GM19468 (cell line): ENCODE measurements around the gene GSC2.

Experiments
- ATAC-seq: cut with Tn5 transposase; IDR thresholded peaks from one replicate; pipeline ENCODE4 v1.9.1; 2021; ENCODE audit warnings: mild to moderate bottlenecking, moderate library complexity, moderate number of reproducible peaks; ENCODE audit not compliant: unreplicated experiment; ENCODE audit errors: extremely low read depth

The GSC2 gene

GRCh38 chr22:19178657-19179496, 28.8 kb upstream of the GSC2 start, which contains the start of gene SLC25A1:
Gene SLC25A1 (minus strand): TSS chr22:19178736. CDS start chr22:19178673, 63 bp downstream.
- no peak for ATAC-seq

GRCh38 chr22:19178065-19178656, 28.1 kb upstream of the GSC2 start:
- no peak for ATAC-seq

DNA sequence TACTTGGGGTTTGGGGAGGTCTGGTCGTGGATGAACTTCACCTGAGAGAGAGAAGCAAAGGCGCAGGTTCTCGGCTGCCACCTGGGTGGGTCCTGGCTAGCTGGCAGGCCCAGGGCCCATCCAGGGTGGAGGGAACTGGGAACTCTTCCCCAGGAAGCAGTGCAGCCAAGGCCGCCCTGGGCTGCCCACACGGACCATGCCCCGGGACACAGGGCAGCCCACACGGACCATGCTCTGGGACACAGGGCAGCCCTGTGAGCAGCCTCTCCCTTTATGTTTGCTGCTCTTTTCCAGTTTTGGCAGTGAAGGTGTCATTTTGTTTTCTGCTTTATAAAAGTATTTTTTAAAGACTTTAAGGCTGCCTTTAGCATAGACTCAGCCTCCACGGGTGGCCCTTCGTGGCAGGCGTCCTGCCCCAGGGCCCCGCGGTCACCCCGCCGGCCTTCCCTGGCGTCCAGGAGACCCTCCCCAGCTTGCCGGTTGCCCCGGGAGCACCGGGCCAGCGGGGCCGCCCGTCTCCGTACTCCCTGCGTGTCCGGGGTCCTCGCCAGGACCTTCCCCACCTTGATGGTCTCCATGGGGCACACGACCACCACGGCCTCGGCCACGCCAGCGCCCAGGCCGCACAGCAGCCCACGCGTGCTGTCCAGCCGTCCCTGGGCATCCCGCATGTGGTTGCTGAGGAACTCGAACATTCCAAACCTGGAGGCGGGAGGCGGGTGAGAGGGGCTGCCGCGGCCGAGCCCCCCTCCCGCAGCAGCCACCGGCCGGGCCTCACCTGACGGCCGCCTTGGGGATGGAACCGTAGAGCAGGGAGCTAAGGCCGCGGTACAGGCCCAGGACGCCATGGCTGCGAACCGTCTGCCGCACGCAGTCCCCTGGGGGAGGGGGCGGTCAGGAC, 27.3 kb upstream of the GSC2 start:
- no peak for ATAC-seq

- ATAC-seq = no peak
These were observed 26.6 kb upstream of the GSC2 start for GRCh38 chr22:19176732-19177131.

DNA sequence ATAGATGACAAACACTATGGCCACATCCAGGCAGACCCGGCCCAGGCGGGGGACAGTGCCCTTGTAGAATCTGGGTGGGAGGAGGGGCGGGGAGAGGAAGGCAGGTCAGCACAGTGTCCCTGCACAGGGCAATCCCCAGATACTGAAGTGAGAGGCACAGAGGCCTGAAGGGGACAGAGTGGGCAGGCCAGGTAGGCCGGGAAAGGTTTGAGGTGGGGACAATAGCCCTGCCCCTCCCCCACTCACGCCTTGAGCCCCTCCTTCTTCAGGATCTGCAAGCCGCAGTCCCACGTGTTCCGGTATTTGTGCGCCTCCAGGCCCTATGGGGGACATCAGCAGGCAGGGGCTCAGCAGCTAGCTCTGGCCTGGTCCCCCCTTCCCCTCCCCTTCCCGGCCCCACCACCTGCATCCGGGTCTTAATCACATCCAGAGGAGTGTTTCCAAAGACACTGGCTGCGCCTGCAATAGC, 26.1 kb upstream of the GSC2 start:
- ATAC-seq = no peak

DNA sequence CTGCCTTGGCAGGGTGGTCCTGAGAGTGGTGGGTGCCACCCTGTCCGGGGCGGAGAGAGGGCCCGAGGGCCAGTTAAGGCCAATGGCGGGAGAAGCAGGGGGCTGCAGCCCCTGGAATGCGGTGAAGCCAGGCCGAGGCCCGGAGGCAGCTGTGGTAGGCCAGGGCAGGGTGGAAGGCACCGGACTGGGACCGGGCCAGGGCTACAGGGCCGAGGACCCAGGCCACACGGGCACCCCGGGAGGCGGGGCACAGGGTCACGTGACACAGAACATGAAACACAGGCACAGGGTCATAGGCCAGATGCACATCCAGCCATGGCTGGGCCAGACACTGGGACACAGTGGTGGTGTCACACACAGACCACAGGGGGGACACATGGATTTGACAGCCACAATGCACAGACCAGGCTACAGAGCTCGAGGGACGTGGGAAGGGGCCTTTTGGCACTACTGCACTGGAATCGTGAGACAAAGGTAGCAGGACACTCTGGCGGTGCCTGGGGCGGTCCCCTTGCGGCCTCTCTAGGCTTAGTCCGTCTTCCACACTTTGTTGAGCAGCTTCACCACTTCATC, 25.6 kb upstream of the GSC2 start:
- ATAC-seq = no peak

GRCh38 chr22:19175026-19175601, 25.0 kb upstream of the GSC2 start:
- no peak for ATAC-seq

DNA sequence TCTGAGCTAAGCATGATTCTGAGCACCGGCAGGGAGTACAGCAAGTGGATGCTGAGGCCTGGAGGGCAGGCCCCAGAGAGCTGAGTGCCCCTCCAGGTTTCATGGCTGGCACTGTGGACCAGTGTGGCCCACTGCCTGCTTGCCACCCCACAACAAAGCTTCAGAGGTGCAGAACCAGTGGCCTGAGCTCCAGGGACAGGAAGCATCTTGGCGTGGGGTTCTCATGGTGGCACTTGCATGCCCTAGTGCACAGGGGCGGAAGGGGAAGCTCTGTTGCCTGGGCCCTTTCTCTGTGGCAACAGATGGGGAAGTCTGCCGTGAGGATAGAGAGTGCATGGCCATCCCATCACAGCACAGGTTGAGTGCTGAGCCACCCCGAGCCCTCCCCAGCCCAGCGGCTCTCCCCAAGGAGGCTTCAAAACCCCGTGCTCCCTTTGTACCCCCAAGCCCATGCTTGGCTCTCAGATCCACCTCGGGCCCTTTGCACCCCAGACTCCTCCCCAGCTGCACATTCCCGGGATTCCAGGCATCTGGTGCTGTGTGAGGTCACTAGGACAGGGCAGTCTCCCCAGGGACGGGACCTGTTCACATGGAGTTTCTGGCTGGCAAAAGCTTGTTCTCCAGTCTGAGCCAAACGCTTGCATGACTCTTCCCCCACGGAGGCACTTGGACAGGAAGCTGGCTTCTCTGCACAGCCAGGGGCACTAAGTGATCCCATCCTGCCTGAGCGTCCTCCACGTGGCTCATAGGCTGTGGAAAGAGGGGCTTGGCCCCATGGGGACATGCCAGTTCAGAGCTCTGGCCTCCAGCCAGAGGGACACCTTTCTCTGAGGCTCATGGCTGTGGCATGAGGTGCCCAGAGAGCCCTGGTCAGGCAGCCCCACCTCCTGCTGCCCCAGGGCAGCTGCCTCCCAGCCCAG, 24.3 kb upstream of the GSC2 start:
- ATAC-seq = no peak

DNA sequence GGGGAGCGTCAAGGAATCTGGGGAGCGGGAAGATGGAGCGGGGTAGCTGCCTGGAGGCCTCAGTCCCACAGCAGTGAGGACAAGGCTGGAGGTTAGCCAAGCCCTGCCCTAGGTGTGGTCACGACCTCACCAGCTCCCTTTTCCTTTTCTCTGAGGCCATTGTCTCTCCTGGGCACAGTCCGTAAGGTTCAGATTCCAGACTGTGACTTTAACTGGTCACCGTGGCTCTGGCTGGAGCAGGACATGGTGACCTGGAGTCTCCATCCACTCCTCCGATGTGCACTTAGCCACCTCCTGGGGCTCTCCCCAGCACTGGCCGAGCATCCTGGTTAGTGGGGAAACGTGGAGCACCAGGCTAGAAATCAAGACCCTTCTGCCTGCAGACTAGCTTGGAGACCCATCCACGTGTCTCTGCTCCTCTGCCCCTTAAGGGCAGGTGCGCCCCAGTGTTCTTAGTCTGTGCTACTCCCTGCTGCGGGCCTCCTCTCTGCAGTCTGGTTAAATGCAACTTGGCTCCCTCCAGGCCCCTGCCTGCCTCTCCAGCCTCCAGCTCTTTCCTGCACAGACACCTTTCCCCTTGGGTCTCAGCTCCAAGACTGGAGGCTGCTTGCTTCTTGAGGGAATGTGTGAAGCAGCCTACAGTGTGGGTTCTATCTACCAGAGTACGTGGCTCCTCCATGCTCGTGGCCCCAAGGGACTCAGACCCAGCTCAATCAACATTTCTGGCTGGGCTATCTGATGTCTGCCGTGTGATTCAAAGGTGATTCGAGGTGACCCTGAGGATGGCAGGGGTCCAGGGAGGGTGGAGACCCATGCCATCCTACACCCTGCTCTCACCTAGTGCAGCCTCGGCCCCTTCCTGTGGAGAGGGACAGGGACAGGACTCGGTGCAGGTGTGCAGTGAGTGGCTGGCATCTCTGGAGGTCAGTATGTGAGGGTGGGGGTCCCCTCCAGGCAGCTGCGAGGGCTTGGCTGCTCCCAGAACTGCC, 23.2 kb upstream of the GSC2 start:
- no peak for ATAC-seq

- ATAC-seq = no peak
These were observed 22.3 kb upstream of the GSC2 start for GRCh38 chr22:19172213-19173046.

DNA sequence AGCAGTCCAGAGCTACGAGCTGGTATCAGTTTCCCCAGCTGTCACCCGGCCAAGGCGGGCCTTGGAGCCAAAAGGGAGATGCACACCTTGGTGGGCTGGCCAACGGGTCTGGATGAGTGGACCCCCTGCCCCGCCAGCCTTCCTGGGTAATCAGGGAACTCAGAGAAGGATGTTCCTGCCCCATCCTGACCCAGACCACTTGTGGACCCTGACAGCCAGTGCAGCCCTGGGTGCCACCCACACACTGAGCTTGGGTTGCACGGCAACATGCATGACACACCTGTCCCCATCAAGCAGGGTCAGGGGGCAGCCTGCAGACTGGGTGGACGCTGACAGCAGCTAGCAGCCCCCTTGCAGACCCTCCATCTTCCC, 19.8 kb upstream of the GSC2 start:
- no peak for ATAC-seq

DNA sequence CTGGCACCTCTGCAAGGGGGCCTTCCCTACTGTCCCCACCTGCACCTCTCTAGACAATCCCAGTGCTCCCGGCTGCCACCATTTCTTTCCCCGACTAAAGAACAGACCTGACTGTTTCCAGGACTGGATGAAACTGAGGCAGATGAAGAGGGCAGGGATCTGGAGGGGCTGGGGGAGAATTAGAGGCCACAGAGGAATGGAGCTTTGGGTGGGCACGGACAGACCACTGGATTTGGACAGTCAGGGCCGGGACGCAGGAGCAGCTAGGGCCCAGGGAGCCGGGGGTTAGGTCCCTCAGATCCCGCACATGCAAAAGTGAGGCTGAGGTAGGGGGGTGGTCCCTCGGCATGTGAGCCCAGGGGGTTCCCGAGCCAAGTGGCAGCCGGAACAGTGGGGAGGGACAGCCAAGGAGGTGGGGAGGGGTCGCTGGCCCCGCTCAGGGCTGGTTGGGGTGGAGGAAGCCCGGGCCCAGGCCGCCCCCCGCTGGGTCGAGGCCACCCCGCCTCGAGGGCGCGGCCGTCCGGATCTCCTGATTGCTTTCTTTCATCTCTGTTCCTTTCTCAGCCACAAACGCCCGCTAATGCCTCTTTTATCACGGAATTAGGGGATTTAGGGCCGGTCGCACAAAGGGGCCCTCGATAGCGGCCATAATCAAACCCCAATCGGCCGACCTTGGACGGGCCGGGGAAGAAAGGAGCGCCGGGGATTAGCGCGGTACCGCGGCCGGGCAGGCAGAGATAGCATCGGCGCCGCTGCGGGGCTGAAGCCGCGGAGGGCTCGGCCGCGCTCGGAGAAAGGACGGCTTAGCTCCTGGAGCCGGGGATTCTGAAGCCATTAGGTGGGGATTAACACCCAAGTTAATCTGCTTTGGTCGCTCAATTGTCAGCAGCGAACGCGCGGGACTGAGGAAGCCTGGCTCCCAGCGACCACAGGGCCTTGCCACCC, 19.2 kb upstream of the GSC2 start:
- no peak for ATAC-seq

DNA sequence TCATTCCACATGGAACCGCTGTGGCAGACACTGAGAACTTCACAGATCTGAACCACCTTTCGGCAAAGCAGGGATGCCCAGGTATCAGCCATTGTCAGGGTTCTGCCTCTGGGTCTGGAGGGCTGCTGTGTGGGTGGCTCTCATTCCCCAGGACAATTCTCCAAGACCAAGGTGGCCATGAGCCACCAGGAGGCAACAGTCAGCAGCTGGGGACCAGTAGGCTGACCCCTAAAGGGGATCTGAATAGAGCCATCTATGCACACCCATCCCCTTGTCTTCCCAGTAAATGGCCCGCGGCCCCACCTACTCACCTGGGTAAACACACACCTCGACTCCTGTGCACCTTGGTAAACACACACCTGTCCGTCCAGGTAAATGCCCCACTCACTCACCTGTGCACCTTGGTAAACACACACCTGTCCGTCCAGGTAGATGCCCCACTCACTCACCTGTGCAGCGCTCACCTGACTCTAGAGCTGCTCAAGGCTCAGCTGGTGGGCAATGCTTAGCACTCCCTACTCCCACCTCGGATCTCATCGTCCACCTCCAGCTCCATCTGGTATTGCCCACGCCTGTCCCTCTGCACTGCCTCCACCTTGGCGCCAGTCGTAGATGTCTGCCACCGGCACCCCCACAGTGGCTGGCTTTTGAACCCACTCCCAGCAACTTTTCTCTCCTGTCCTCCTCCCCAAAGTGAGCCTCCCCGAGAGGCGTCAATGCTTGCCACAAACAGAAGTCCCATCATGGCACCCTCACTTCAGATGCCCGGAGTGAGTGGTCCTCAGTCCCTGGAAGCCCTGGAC, 18.2 kb upstream of the GSC2 start:
- ATAC-seq = no peak

DNA sequence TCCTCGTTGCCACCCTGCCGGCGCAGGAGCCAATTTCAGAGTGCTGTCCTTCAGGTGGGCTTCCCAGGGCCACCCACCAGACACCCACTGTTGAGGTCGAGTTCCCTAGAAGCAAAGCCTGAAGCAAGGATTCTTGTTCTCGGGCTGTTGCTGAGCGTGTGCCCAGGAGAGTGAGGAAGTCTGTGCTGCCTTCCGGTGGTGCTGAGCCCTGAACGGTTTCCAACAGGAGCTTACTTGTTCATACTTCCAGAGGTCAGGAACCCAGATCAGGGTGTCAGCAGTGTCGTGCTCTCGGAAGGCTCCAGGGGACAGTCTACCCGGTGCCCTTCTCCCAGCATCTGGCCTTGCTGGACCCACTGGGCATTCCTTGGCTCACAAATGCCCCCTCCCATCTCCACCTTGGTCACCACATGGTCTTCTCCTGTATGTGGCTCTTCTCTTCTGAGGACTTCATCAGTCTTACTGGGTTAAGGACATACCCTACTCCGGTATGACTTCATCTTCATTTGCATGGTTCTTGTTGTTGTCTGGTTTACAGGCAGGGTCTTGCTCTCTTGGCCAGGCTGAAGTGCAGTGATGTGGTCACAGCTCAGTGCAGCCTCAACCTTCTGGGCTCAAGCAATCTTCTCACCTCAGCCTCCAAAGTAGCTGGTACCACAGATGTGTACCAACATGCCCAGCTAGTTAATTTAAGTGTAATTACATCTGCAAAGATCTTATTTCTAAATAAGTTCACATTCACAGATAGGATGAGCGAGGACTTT, 17.2 kb upstream of the GSC2 start:
- no peak for ATAC-seq
